ENCODE results near the gene POLE3. TPM values are rescaled to one million over a fixed set of nuclear protein-coding genes. Genes with fewer than 3 reads are reported as not detected.
"Not testable (repeated sequence)": the region's sequence is repeated elsewhere in the genome, so short reads cannot be mapped to it uniquely, and the experiment has no call there.

POLE3 gene
- total RNA-seq, 1 donor from 2014 or later, result 86.5 TPM

DNA sequence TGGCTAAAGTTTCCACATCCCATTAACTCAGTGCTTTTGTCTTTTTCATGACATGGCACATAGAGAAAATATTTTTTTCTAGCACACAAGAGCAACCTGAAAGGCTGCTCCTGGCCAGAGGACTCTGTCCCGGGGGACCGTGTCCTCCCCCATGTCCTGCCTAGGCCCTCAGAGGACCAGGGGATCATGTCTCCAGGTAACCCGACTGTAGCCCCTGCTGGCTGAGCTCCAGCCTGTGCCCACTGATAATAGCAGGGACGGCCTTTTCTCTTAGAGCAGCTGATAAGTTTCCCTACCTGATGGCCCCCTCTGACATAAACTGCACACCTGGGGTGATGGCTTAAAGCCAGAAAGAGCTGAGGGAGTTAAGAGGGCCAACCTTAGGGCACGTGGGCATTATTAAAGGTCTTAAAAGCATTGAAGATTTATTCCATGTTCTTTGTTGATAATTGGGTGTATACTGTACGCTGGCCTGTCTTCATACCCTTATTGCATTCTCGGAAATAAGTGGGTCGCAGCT lies 39.6 kb downstream of the POLE3 start:
- TF ChIP-seq, protein P1, sequence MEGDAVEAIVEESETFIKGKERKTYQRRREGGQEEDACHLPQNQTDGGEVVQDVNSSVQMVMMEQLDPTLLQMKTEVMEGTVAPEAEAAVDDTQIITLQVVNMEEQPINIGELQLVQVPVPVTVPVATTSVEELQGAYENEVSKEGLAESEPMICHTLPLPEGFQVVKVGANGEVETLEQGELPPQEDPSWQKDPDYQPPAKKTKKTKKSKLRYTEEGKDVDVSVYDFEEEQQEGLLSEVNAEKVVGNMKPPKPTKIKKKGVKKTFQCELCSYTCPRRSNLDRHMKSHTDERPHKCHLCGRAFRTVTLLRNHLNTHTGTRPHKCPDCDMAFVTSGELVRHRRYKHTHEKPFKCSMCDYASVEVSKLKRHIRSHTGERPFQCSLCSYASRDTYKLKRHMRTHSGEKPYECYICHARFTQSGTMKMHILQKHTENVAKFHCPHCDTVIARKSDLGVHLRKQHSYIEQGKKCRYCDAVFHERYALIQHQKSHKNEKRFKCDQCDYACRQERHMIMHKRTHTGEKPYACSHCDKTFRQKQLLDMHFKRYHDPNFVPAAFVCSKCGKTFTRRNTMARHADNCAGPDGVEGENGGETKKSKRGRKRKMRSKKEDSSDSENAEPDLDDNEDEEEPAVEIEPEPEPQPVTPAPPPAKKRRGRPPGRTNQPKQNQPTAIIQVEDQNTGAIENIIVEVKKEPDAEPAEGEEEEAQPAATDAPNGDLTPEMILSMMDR (conservative IDR thresholded peaks at IDR 0.05), result no peak
- Mint-ChIP-seq H3K27ac (ENCODE audit: unreplicated experiment) (no peak overlapping the region), H3K4me1 (peaks cover 6% of the 10 kb centered on the region), H3K36me3 (ENCODE audit: low read depth) (no peaks in the 10 kb centered on the region), H3K9me3 (no peaks in the 10 kb centered on the region), H3K27me3 (ENCODE audit: low read depth) (no peaks in the 10 kb centered on the region), H3K4me3 (no peak overlapping the region)
- no peak for DNase-seq (ENCODE audit: low read depth, low spot score)

DNA sequence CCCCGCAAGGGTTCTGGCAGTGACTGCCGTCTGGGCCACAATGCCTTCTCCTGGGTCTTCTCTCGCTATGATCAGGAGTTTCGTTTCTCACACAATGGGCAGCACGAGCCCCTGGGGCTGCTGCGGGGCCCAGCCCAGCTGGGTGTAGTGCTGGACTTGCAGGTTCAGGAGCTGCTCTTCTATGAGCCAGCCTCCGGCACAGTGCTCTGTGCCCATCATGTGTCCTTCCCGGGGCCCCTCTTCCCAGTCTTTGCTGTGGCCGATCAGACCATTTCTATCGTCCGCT lies 40.7 kb downstream of the POLE3 start:
- TF ChIP-seq, protein P1 (conservative IDR thresholded peaks at IDR 0.05), result no peak
- H3K9me3 Mint-ChIP-seq, result no peaks in the 10 kb centered on the region
- no peak for DNase-seq (ENCODE audit: low read depth, low spot score)

DNA sequence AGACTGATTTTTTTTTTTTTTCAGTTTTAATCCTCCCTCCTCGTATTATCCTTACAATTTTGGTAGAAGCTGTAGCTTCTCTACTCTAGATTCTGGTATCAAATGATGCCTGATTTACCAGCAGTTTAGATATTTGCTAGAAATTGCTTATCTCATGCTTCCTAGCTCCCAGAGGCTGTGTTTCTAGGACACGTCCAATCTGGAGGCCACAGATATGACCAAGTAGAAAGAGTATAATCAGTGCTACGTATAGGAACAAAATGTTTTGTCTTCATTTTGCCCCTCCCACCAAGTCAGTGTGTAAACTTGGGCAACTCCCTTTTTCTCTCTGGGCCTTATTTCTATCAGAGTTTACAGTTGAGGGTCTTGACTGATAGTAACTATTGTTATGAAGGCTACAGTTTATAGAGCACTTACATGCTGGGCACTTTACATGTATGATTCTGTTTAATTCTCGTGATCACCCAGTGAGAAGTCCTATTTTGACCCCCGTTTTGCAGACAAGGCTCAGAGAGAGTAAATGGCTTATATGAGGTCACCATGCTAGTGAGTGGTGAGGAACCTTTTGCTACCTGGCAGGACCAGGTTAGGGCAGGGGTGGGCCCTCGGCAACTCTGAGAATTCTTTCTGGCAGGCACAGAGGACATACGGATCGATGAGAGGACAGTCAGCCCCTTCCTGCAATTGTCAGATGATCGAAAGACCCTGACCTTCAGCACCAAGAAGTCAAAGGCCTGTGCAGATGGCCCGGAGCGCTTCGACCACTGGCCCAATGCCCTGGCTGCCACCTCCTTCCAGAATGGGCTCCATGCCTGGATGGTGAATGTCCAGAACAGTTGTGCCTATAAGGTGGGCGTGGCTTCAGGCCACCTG lies 41.3 kb downstream of the POLE3 start:
- no peaks in the 10 kb centered on the region for H3K4me1 Mint-ChIP-seq
- DNase-seq (ENCODE audit: low read depth, low spot score), result no peak
- H3K27me3 Mint-ChIP-seq (ENCODE audit: low read depth), result no peaks in the 10 kb centered on the region
- H3K9me3 Mint-ChIP-seq, result no peaks in the 10 kb centered on the region
- TF ChIP-seq, protein P1 (conservative IDR thresholded peaks at IDR 0.05), result no peak
- H3K27ac Mint-ChIP-seq (ENCODE audit: unreplicated experiment), result no peak overlapping the region
- H3K36me3 Mint-ChIP-seq (ENCODE audit: low read depth), result no peaks in the 10 kb centered on the region
- H3K4me3 Mint-ChIP-seq, result no peak overlapping the region

More for the DNA sequence above, 40.7 kb downstream of the POLE3 start:
- H3K4me1 Mint-ChIP-seq, result no peaks in the 10 kb centered on the region
- H3K4me3 Mint-ChIP-seq, result no peak overlapping the region
- no peak overlapping the region for H3K27ac Mint-ChIP-seq (ENCODE audit: unreplicated experiment)
- H3K27me3 Mint-ChIP-seq (ENCODE audit: low read depth), result no peaks in the 10 kb centered on the region
- no peaks in the 10 kb centered on the region for H3K36me3 Mint-ChIP-seq (ENCODE audit: low read depth)

DNA sequence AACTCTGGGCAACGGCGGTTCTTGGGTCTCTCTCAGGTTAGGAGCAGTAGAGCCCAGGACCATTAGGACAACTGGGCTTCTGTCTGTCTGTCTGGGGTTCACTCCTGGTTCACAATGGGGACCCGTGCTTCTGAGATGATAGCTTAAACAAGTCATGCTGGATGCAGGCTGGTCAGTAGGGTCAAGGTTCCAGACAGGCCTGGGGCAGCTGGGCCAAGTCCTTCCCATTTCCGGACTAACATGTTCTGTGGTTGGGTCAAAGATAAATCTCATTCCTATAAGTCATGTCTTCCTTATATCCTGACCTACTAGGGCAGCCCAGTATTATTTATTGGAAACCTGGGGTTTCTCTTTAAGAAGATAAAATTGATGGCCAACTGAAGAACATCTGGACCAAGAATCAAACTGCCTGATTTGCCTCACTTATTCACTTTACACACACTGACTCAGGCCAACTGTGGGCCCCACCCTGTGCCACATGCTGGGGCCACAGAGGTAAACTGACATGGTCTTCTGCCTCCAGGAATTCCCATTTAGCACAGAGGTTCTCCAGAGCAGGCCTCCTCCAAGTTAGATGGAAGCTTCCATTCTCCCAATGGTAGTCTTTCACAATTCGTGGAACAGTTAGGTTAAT lies 42.0 kb downstream of the POLE3 start:
- Mint-ChIP-seq H3K9me3 (no peaks in the 10 kb centered on the region), H3K36me3 (ENCODE audit: low read depth) (no peaks in the 10 kb centered on the region), H3K27me3 (ENCODE audit: low read depth) (no peaks in the 10 kb centered on the region), H3K4me3 (no peak overlapping the region), H3K27ac (ENCODE audit: unreplicated experiment) (no peak overlapping the region), H3K4me1 (no peaks in the 10 kb centered on the region)
- no peak for DNase-seq (ENCODE audit: low read depth, low spot score)
- TF ChIP-seq, protein P1 (conservative IDR thresholded peaks at IDR 0.05), result no peak

DNA sequence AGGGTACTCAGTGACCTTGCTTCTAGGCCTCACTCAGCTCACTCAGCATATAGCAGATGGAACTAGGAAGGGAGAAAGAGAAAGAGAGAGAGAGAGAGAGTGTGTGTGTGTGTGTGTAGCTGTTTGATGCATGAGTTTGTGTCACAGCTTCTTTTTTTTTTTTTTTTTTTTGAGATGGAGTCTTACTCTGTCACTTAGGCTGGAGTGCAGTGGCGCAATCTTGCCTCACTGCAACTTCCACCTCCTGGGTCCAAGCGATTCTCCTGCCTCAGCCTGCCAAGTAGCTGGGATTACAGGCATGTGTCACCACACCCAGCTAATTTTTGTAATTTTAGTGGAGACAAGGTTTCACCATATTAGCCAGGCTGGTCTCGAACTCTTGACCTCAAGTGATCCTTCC lies 44.8 kb downstream of the POLE3 start:
- DNase-seq (ENCODE audit: low read depth, low spot score); H3K27me3 Mint-ChIP-seq (ENCODE audit: low read depth); H3K9me3 Mint-ChIP-seq; H3K27ac Mint-ChIP-seq (ENCODE audit: unreplicated experiment); H3K36me3 Mint-ChIP-seq (ENCODE audit: low read depth); H3K4me3 Mint-ChIP-seq; H3K4me1 Mint-ChIP-seq: not testable (repeated sequence)

DNA sequence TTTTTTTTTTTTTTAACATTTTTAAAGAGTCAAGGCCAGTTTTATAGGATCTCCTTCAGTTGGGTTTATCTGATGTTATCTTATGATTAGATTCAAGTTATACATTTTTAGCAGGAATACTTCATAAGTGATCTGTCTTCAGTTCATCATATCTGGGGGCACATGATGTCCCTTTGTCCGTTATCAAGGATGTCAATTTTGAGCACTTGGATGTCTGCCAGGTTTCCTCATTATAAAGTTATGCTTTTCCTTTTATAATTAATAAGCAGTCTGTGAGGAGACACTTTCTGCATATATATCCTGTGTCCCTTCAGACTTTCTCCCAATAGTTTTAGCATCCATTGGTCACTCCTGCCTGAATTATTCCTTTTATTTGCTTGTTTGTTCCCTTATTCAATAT lies 45.5 kb downstream of the POLE3 start:
- DNase-seq (ENCODE audit: low read depth, low spot score), result no peak
- TF ChIP-seq, protein P1 (conservative IDR thresholded peaks at IDR 0.05), result no peak
- Mint-ChIP-seq H3K4me1 (peaks cover 6% of the 10 kb centered on the region), H3K27ac (ENCODE audit: unreplicated experiment) (no peak overlapping the region), H3K36me3 (ENCODE audit: low read depth) (no peaks in the 10 kb centered on the region), H3K27me3 (ENCODE audit: low read depth) (peaks cover 10% of the 10 kb centered on the region), H3K9me3 (no peaks in the 10 kb centered on the region), H3K4me3 (no peak overlapping the region)
